Neural crest cell (in vitro differentiated cells): ENCODE data around the gene DCAF7. TPM values are rescaled to one million over a fixed set of nuclear protein-coding genes. Genes with fewer than 3 reads are reported as not detected.

ENCODE experiments used
- DNase-seq: peaks from one replicate; pipeline ENCODE4 v3.0.0; 2021; ENCODE audit warnings: low read depth, mixed read lengths, low spot score
- H3K27ac Mint-ChIP-seq: one replicate; pipeline ENCODE4 v1.8.0; 2021; ENCODE audit warnings: mild to moderate bottlenecking, mixed read lengths; ENCODE audit not compliant: unreplicated experiment
- H3K27me3 Mint-ChIP-seq: 2 replicates; pipeline ENCODE4 v1.8.0; 2021; ENCODE audit warnings: low read depth, mild to moderate bottlenecking, mixed read lengths
- H3K36me3 Mint-ChIP-seq: 2 replicates; pipeline ENCODE4 v1.8.0; 2021; ENCODE audit warnings: low read depth, mild to moderate bottlenecking, mixed read lengths
- H3K4me1 Mint-ChIP-seq: 2 replicates; pipeline ENCODE4 v1.8.0; 2021; ENCODE audit warnings: mixed read lengths
- H3K4me3 Mint-ChIP-seq: one replicate; pipeline ENCODE4 v1.8.0; 2021; ENCODE audit warnings: mild to moderate bottlenecking, mixed read lengths
- H3K9me3 Mint-ChIP-seq: 2 replicates; pipeline ENCODE4 v1.8.0; 2021; ENCODE audit warnings: mixed read lengths
- CTCF ChIP-seq: fragments of 200-600 bp; sonication (generic); conservative IDR thresholded peaks from 2 replicates; pipeline ENCODE4 v1.5.0; 2021; ENCODE audit warnings: antibody characterized with exemption, mild to moderate bottlenecking
- total RNA-seq: library from RNA; stranded (reverse); gene quantifications from 2 replicates; pipeline ENCODE4 v1.2.1, GENCODE V29; 2021

The DCAF7 gene
- total RNA-seq, 1 donor from 2014 or later, result 146 TPM

GRCh38 chr17:63519972-63520882 is 30.1 kb upstream of the DCAF7 start:
- no peak overlapping the region for H3K4me3 Mint-ChIP-seq
- peaks cover 6% of the 10 kb centered on the region for H3K4me1 Mint-ChIP-seq
- no peak for TF ChIP-seq CTCF
- no peaks in the 10 kb centered on the region for H3K36me3 Mint-ChIP-seq
- no peaks in the 10 kb centered on the region for H3K9me3 Mint-ChIP-seq
- H3K27ac Mint-ChIP-seq, result no peak overlapping the region
- peaks cover 83% of the 10 kb centered on the region for H3K27me3 Mint-ChIP-seq
- no peak for DNase-seq

GRCh38 chr17:63523253-63523855 is 26.9 kb upstream of the DCAF7 start, which contains the start of gene KCNH6:
Gene KCNH6, plus strand, starts transcription at chr17:63523358. Its CDS starts 56 bp downstream, at chr17:63523414.
- H3K27me3 Mint-ChIP-seq, result peaks cover 82% of the 10 kb centered on the region
- H3K36me3 Mint-ChIP-seq, result no peaks in the 10 kb centered on the region
- H3K4me1 Mint-ChIP-seq, result peaks cover 6% of the 10 kb centered on the region
- H3K9me3 Mint-ChIP-seq, result no peaks in the 10 kb centered on the region
- DNase-seq, result no peak
- TF ChIP-seq CTCF, result no peak
- no peak within 1 kb of the TSS for H3K27ac Mint-ChIP-seq
- no peak within 1 kb of the TSS for H3K4me3 Mint-ChIP-seq

- no peak overlapping the region for H3K4me3 Mint-ChIP-seq
- no peak overlapping the region for H3K27ac Mint-ChIP-seq
- H3K9me3 Mint-ChIP-seq, result no peaks in the 10 kb centered on the region
- no peaks in the 10 kb centered on the region for H3K36me3 Mint-ChIP-seq
- H3K27me3 Mint-ChIP-seq, result peaks cover 75% of the 10 kb centered on the region
- no peak for DNase-seq
- TF ChIP-seq CTCF, result no peak
- H3K4me1 Mint-ChIP-seq, result peaks cover 6% of the 10 kb centered on the region
Measured at GRCh38 chr17:63524051-63524450, 26.2 kb upstream of the DCAF7 start.

GRCh38 chr17:63525190-63525946 is 24.9 kb upstream of the DCAF7 start:
- Mint-ChIP-seq H3K9me3 (no peaks in the 10 kb centered on the region), H3K4me3 (no peak overlapping the region), H3K27me3 (peaks cover 70% of the 10 kb centered on the region), H3K4me1 (peaks cover 6% of the 10 kb centered on the region), H3K27ac (no peak overlapping the region), H3K36me3 (no peaks in the 10 kb centered on the region)
- no peak for TF ChIP-seq CTCF
- no peak for DNase-seq

GRCh38 chr17:63526861-63527260 is 23.4 kb upstream of the DCAF7 start:
- Mint-ChIP-seq H3K36me3 (no peaks in the 10 kb centered on the region), H3K27ac (no peak overlapping the region), H3K9me3 (no peaks in the 10 kb centered on the region), H3K4me1 (peaks cover 6% of the 10 kb centered on the region), H3K27me3 (peaks cover 55% of the 10 kb centered on the region), H3K4me3 (no peak overlapping the region)
- DNase-seq, result no peak
- TF ChIP-seq CTCF, result no peak
